ENCODE data around the gene KLHL11. TPM values are rescaled to one million over a fixed set of nuclear protein-coding genes. Genes with fewer than 3 reads are reported as not detected.

Gene KLHL11
- total and polyA plus RNA-seq, 9 of the 15 experiments (the other 6 are each of a cell fraction or from before 2014, with no cell fraction given): 0.20 to 17.0 (median 10.3) TPM

DNA sequence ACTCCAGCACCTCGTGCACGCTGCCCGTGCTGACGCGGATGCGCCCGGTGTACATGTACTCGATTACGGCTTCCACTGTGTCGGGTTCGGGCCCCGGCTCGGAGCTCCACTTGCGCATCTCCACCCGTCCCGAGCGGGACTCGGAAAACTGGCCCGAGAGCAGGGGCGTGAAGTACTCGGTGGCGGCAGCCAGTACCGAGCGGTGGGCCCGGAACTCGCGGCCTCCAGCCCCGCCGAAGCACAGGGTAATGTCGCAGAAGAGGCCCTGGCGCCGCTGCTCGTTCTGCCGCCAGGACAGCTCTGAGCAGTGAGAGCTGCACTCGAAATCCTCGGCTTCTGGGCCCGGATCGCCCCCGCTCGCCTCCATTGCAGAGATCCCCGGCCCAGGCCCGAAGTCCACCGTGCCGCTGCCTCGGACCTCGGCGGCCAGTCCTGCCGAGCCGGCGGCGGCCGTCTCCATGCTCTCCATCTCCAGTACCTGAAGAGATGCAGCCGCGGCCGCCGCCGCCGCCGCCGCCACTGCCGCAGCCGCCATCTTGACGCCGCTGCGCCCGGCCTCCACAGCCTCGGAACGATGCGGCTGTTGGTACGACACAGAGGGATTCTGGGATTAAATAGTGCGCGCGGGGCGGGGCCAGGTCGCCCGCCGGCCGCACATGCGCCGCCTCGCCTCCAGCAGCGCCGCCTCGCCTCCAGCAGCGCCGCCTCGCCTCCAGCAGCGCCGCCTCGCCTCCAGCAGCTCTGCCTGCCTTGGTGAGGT lies at the start of gene KLHL11 (continued):
- TF ChIP-seq SIN3A (IDR thresholded peaks at IDR 0.05; ENCODE audit: borderline replicate concordance in 2 of 2, control insufficient read depth in 1 of 2, low read depth in 2 of 2, low read length in 2 of 2) (peak in 1 of 2 experiments; percentile 56; a peak in 1 of 4 replicates), BRD9 (IDR thresholded peaks at IDR 0.05; ENCODE audit: low read depth, partially characterized antibody) (no peak), NFIC (IDR thresholded peaks at IDR 0.05) (no peak), ZC3H8 (IDR thresholded peaks at IDR 0.05) (no peak), C11orf30 (IDR thresholded peaks at IDR 0.05; ENCODE audit: low read depth) (no peak), MYC (IDR thresholded peaks at IDR 0.05; ENCODE audit: low read depth, low read length) (peak; percentile 84), MYC (CRISPR knock-in tag; IDR thresholded peaks at IDR 0.05; ENCODE audit: borderline replicate concordance, low read depth) (no peak), ZEB2 (IDR thresholded peaks at IDR 0.05) (no peak), ZBED1 (IDR thresholded peaks at IDR 0.05) (0 out of 2 replicates have a peak, but pooled peaks have one; percentile 41), BRF1 (IDR thresholded peaks at IDR 0.05; ENCODE audit: borderline replicate concordance, extremely low read depth, insufficient read length) (no peak), KLF16 (IDR thresholded peaks at IDR 0.05) (no peak), ZNF232 (CRISPR knock-in tag; IDR thresholded peaks at IDR 0.05) (no peak), ZNF707 (CRISPR knock-in tag; conservative IDR thresholded peaks at IDR 0.05) (no peak), ZSCAN32 (CRISPR knock-in tag; IDR thresholded peaks at IDR 0.05) (no peak), ZNF165 (CRISPR knock-in tag; IDR thresholded peaks at IDR 0.05; ENCODE audit: borderline replicate concordance) (no peak), TRIM24 (IDR thresholded peaks at IDR 0.05) (no peak), SRSF3 (IDR thresholded peaks at IDR 0.05; ENCODE audit: insufficient read depth, low read length) (no peak), E2F3 (CRISPR knock-in tag; IDR thresholded peaks at IDR 0.05) (no peak), ZKSCAN3 (CRISPR knock-in tag; IDR thresholded peaks at IDR 0.05) (no peak)
- TF ChIP-seq, protein P1, sequence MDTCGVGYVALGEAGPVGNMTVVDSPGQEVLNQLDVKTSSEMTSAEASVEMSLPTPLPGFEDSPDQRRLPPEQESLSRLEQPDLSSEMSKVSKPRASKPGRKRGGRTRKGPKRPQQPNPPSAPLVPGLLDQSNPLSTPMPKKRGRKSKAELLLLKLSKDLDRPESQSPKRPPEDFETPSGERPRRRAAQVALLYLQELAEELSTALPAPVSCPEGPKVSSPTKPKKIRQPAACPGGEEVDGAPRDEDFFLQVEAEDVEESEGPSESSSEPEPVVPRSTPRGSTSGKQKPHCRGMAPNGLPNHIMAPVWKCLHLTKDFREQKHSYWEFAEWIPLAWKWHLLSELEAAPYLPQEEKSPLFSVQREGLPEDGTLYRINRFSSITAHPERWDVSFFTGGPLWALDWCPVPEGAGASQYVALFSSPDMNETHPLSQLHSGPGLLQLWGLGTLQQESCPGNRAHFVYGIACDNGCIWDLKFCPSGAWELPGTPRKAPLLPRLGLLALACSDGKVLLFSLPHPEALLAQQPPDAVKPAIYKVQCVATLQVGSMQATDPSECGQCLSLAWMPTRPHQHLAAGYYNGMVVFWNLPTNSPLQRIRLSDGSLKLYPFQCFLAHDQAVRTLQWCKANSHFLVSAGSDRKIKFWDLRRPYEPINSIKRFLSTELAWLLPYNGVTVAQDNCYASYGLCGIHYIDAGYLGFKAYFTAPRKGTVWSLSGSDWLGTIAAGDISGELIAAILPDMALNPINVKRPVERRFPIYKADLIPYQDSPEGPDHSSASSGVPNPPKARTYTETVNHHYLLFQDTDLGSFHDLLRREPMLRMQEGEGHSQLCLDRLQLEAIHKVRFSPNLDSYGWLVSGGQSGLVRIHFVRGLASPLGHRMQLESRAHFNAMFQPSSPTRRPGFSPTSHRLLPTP (IDR thresholded peaks at IDR 0.05; ENCODE audit: borderline replicate concordance, extremely low read depth, insufficient read length): no peak
- TF ChIP-seq, protein P2, sequence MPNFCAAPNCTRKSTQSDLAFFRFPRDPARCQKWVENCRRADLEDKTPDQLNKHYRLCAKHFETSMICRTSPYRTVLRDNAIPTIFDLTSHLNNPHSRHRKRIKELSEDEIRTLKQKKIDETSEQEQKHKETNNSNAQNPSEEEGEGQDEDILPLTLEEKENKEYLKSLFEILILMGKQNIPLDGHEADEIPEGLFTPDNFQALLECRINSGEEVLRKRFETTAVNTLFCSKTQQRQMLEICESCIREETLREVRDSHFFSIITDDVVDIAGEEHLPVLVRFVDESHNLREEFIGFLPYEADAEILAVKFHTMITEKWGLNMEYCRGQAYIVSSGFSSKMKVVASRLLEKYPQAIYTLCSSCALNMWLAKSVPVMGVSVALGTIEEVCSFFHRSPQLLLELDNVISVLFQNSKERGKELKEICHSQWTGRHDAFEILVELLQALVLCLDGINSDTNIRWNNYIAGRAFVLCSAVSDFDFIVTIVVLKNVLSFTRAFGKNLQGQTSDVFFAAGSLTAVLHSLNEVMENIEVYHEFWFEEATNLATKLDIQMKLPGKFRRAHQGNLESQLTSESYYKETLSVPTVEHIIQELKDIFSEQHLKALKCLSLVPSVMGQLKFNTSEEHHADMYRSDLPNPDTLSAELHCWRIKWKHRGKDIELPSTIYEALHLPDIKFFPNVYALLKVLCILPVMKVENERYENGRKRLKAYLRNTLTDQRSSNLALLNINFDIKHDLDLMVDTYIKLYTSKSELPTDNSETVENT (CRISPR knock-in tag; IDR thresholded peaks at IDR 0.05): peak; percentile 72; the same call in 1 of the 2 replicates
- TF ChIP-seq, protein P3, sequence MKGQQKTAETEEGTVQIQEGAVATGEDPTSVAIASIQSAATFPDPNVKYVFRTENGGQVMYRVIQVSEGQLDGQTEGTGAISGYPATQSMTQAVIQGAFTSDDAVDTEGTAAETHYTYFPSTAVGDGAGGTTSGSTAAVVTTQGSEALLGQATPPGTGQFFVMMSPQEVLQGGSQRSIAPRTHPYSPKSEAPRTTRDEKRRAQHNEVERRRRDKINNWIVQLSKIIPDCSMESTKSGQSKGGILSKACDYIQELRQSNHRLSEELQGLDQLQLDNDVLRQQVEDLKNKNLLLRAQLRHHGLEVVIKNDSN (CRISPR knock-in tag; IDR thresholded peaks at IDR 0.05): no peak
- TF ChIP-seq, protein P4, sequence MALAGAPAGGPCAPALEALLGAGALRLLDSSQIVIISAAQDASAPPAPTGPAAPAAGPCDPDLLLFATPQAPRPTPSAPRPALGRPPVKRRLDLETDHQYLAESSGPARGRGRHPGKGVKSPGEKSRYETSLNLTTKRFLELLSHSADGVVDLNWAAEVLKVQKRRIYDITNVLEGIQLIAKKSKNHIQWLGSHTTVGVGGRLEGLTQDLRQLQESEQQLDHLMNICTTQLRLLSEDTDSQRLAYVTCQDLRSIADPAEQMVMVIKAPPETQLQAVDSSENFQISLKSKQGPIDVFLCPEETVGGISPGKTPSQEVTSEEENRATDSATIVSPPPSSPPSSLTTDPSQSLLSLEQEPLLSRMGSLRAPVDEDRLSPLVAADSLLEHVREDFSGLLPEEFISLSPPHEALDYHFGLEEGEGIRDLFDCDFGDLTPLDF (CRISPR knock-in tag; IDR thresholded peaks at IDR 0.05): 0 out of 2 replicates have a peak, but pooled peaks have one; percentile 76

Data from K562 (cell line).